ENCODE measurements around the gene ZNF804B. TPM values are rescaled to one million over a fixed set of nuclear protein-coding genes. Genes with fewer than 3 reads are reported as not detected.

ZNF804B gene
- total RNA-seq, 2 experiments from 2014 or later, result not detected

DNA sequence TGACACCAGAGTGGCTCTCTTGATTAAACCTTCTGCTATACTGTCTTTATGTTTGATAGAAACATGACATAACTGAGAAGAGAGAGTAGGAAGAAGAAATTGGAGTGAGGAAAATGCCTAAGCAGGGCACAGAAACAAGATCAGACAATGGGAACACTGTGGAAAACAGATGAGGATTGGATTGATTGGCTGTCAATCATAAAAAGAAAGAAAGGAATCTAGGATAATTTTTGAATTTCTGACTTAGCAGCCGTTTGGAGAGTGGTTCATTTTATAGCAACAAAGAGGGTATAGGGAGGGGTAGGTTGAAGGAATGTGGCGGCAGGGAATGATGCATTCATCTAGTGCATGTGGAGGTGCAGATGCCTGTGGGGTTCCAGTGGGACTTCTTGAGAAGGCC is 28.3 kb downstream of the ZNF804B start:
- Mint-ChIP-seq H3K4me3 (no peak overlapping the region), H3K9me3 (ENCODE audit: insufficient read depth) (no peaks in the 10 kb centered on the region), H3K27ac (no peak overlapping the region), H3K36me3 (ENCODE audit: low read depth) (no peaks in the 10 kb centered on the region), H3K4me1 (ENCODE audit: low read depth) (no peaks in the 10 kb centered on the region), H3K27me3 (ENCODE audit: low read depth) (no peaks in the 10 kb centered on the region)
- DNase-seq (no peak), ATAC-seq (no peak)
- CTCF ChIA-PET, result no interaction called here
- POLR2A ChIA-PET, result no interaction called here

DNA sequence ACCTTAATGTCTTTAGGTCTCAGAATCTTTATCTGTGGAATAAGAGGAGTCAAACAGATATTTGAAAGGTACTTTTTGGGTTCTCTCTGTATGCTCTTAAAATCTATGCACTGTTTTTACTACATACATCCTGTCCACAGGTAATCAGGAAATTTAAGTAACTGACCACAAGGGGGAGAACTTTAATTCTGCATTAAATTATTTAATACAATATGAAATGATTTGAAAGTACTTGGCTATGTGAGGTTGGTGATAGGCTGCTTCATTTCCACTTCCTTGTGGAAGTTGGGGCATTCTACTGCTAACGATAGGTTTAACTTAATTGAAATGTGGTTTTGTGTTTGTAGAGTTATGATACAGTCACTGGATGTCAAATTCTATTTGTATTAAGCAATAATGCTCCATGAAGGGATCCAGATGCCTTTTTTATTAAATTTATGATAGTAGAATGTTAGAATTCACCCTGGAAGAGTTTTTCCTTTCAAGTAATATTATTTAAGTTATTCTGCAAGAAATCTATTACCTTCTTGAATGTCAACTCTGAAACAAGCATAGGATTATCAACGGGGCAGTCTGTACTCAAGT is 30.1 kb downstream of the ZNF804B start:
- no peaks in the 10 kb centered on the region for H3K36me3 Mint-ChIP-seq (ENCODE audit: low read depth)
- POLR2A ChIA-PET, result no interaction called here
- no peaks in the 10 kb centered on the region for H3K9me3 Mint-ChIP-seq (ENCODE audit: insufficient read depth)
- CTCF ChIA-PET, result no interaction called here
- H3K4me3 Mint-ChIP-seq, result no peak overlapping the region
- H3K4me1 Mint-ChIP-seq (ENCODE audit: low read depth), result no peaks in the 10 kb centered on the region
- no peaks in the 10 kb centered on the region for H3K27me3 Mint-ChIP-seq (ENCODE audit: low read depth)
- no peak overlapping the region for H3K27ac Mint-ChIP-seq
- ATAC-seq (no peak), DNase-seq (no peak)

DNA sequence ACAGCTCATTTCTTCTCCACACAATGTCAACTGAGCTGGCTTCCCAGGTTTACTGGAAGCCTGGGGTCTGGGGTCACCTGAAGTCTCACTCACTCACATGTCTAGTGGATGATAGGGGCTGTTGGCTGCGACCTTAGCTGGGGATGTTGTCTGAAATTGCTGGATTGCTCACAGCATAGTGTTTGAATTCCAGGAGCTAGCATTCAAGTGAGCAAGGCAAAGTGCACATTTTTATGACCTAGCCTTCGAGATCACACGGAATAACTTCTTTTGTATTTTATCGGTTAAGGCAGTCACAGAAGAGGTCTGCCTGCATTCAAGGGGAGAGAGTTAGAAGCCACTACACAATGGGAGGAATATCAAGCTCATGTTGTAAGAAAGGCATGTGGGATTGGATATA is 32.4 kb downstream of the ZNF804B start:
- ATAC-seq (no peak), DNase-seq (no peak)
- no peaks in the 10 kb centered on the region for H3K9me3 Mint-ChIP-seq (ENCODE audit: insufficient read depth)
- no peak overlapping the region for H3K4me3 Mint-ChIP-seq
- no peaks in the 10 kb centered on the region for H3K36me3 Mint-ChIP-seq (ENCODE audit: low read depth)
- no peak overlapping the region for H3K27ac Mint-ChIP-seq
- no peaks in the 10 kb centered on the region for H3K4me1 Mint-ChIP-seq (ENCODE audit: low read depth)
- ChIA-PET CTCF (interaction anchor here (1.5 kb wide), 1 partner anchor 14 kb away, joined by 3 read pairs; no protein-coding TSS in a partner anchor), POLR2A (no interaction called here)
- no peaks in the 10 kb centered on the region for H3K27me3 Mint-ChIP-seq (ENCODE audit: low read depth)

DNA sequence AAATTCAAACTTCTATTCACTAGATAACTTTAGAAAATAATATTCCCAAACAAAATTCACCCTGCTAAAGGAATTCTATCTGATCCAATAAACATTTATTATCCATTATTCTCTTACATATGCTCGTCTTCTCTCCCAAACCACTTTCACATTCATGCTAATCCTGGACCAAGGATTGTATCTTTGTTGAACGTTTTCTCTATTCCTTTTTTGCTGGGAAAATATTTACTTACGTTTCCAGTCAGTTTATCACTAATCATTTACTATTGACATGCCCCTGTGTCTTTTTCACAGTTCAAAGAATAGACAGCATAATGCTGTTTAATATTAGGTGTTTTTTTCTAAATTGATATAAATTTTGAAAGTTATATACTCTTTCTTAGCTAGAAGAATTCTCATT is 32.9 kb downstream of the ZNF804B start:
- DNase-seq (no peak), ATAC-seq (no peak)
- H3K4me1 Mint-ChIP-seq (ENCODE audit: low read depth), result no peaks in the 10 kb centered on the region
- no peak overlapping the region for H3K4me3 Mint-ChIP-seq
- no peak overlapping the region for H3K27ac Mint-ChIP-seq
- no peaks in the 10 kb centered on the region for H3K9me3 Mint-ChIP-seq (ENCODE audit: insufficient read depth)
- no peaks in the 10 kb centered on the region for H3K27me3 Mint-ChIP-seq (ENCODE audit: low read depth)
- CTCF ChIA-PET, result no interaction called here
- no peaks in the 10 kb centered on the region for H3K36me3 Mint-ChIP-seq (ENCODE audit: low read depth)
- POLR2A ChIA-PET, result no interaction called here

DNA sequence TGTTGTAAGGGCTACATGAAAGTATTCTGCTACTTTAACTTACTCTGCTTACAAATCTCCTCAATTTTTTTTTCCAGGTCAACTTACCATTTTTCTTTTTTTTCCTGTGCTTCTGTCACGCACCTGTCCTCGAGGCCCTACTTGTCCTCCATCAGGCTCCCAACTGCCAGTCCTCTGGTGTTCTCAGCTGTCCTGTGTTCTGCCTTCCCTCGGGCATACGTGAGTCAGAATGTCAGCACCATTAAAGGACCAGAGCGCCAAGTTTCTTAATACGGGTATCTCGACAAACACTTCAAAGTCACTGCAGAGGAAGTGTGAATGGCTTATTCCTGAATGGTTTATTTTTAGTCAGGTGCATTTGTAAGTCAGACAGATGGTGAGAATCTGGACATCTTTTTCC is 36.1 kb downstream of the ZNF804B start, which contains the start of gene TEX47:
TEX47 (minus strand) TSS at position 185 of the 400 bp plus-strand sequence. CDS start 795 bp downstream, outside the sequence.
- no peaks in the 10 kb centered on the region for H3K27me3 Mint-ChIP-seq (ENCODE audit: low read depth)
- POLR2A ChIA-PET, result no interaction called here
- no peak within 1 kb of the TSS for H3K27ac Mint-ChIP-seq
- no peaks in the 10 kb centered on the region for H3K9me3 Mint-ChIP-seq (ENCODE audit: insufficient read depth)
- DNase-seq (no peak), ATAC-seq (no peak)
- no peaks in the 10 kb centered on the region for H3K4me1 Mint-ChIP-seq (ENCODE audit: low read depth)
- no peak within 1 kb of the TSS for H3K4me3 Mint-ChIP-seq
- CTCF ChIA-PET, result no interaction called here
- H3K36me3 Mint-ChIP-seq (ENCODE audit: low read depth), result no peaks in the 10 kb centered on the region

DNA sequence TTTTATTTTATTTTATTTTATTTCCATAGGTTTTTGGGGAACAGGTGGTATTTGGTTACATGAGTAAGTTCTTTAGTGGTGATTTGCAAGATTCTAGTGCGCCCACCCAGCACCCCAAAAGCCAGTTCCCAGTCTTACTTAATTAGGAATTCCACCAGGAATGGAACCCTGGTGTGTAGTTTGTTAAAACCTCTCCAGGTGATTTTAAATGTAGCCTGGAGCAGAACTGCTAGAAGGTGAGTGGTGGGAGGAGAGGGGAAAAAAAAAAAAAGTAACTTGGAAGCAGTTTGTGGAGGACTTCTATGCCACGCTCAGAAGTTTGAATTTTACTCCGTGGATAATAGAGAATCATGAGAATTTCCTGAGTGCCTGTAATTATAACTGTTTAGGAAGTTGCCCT is 41.5 kb downstream of the ZNF804B start:
- Mint-ChIP-seq H3K36me3 (ENCODE audit: low read depth) (no peaks in the 10 kb centered on the region), H3K4me3 (no peak overlapping the region), H3K27ac (no peak overlapping the region), H3K9me3 (ENCODE audit: insufficient read depth) (no peaks in the 10 kb centered on the region), H3K27me3 (ENCODE audit: low read depth) (no peaks in the 10 kb centered on the region), H3K4me1 (ENCODE audit: low read depth) (no peaks in the 10 kb centered on the region)
- ChIA-PET CTCF (interaction anchor here (1.1 kb wide), 1 partner anchor 9 kb away, joined by 3 read pairs; no protein-coding TSS in a partner anchor), POLR2A (no interaction called here)
- DNase-seq, result no peak
- no peak for ATAC-seq

DNA sequence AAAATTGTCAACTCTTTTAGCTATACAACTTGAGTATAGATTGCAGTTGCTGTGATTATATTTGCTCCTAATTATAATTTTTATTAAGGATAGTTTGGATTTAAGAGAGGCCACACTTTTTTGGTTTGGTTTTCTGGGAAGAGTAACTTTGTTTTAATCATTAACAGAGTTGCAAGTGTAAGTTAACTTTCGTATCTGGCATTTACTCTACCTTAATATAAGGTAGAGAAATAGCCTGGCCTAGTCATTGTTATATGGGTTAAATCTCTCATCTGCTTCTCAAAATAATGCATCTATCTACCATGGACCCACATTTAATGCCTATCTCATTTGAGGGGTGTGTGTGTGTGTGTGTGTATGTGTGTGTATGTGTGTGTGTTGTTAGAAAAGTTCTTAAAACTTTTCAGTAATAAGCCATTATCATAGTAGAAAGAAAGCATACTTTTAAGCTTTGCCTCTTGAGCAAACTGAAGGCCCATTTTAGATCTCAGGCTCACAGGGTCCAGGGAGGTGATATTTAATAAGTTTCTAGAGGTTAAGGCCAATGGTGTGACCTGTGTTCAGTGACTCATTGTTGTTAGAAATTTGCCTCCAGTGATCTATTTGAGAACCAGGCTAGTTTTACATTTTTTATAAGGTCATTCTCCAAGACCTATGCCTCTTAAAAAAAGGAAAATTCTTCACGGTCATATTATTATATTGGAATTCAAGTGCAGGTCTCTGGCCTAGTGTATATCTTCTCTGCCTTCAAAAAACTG is 47.0 kb downstream of the ZNF804B start:
- Mint-ChIP-seq H3K27me3 (ENCODE audit: low read depth) (no peaks in the 10 kb centered on the region), H3K4me3 (no peak overlapping the region), H3K27ac (no peak overlapping the region), H3K36me3 (ENCODE audit: low read depth) (no peaks in the 10 kb centered on the region), H3K4me1 (ENCODE audit: low read depth) (no peaks in the 10 kb centered on the region), H3K9me3 (ENCODE audit: insufficient read depth) (no peaks in the 10 kb centered on the region)
- ATAC-seq, result no peak
- ChIA-PET CTCF (interaction anchor here (0.8 kb wide), 1 partner anchor 15 kb away, joined by 3 read pairs; no protein-coding TSS in a partner anchor), POLR2A (no interaction called here)
- no peak for DNase-seq

DNA sequence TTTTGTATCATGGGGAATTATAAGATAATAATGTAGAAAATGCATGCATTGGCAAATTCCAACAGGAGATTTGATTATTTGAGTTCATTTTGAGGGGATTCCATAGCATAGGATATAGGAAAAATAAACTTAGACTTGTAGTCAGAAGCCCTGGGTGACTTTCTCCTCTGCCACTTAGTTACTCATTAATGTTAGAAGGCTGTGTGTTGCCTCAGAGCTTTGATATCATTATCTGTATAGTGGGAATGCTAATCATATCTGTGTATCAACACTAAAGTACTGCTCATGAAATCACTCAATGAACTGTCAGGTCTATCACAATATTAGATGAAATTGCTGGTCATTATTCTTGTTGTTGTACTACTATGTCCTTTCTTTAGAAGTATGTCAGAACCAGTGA is 59.1 kb downstream of the ZNF804B start:
- Mint-ChIP-seq H3K27me3 (ENCODE audit: low read depth) (no peaks in the 10 kb centered on the region), H3K4me3 (no peak overlapping the region), H3K4me1 (ENCODE audit: low read depth) (no peaks in the 10 kb centered on the region), H3K9me3 (ENCODE audit: insufficient read depth) (no peaks in the 10 kb centered on the region), H3K36me3 (ENCODE audit: low read depth) (no peaks in the 10 kb centered on the region), H3K27ac (no peak overlapping the region)
- ATAC-seq (no peak), DNase-seq (no peak)
- POLR2A ChIA-PET, result no interaction called here
- CTCF ChIA-PET, result no interaction called here

DNA sequence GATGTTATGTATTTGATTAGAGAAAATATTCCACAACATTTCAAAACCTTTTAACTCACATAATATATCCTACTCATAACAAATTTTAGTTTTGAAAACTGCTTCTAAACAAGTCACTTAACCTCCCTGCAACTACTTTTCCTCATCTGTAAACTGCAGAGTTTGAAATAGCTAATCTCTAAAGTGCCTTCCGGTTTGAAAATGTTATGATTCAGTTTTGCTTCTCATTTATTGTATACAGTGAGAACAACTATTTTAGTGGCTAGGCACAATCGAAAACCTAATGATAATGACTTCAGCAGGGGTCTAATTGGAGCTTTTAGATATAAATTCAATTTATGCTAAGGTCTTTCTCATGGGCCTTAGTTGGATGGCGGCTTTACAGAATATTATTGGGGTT is 66.7 kb downstream of the ZNF804B start:
- Mint-ChIP-seq H3K9me3 (ENCODE audit: insufficient read depth) (no peaks in the 10 kb centered on the region), H3K27ac (no peak overlapping the region), H3K36me3 (ENCODE audit: low read depth) (no peaks in the 10 kb centered on the region), H3K27me3 (ENCODE audit: low read depth) (no peaks in the 10 kb centered on the region), H3K4me3 (no peak overlapping the region), H3K4me1 (ENCODE audit: low read depth) (no peaks in the 10 kb centered on the region)
- no peak for DNase-seq
- no peak for ATAC-seq
- ChIA-PET CTCF (no interaction called here), POLR2A (no interaction called here)

DNA sequence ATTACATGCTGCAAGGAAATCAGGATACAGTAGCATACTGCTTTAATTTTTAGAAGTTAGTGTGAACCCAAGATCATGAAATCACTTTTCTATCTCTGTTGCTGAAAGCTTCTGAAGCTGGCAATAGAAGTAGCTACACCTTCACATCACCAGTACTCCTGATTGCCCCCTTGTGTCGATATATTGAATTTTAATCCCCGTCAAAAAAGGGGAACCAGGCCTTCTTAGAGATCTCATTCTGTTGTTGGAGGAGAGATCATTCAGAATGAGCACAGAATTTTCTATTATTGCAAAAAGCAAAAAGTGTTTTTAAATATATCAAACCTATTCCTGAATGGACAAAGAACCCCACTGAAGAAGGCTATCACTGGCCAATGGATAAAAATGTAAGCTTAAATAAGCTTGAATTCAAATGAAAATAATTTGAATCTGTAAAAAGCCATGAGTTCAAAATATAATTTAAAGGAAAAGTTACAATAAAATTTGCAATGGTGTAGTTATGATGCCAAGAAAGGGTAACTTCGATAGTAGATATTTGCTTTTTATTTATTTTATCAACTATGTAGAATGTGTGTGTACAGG is 75.7 kb downstream of the ZNF804B start:
- Mint-ChIP-seq H3K4me1 (ENCODE audit: low read depth) (no peaks in the 10 kb centered on the region), H3K27ac (no peak overlapping the region), H3K9me3 (ENCODE audit: insufficient read depth) (no peaks in the 10 kb centered on the region), H3K36me3 (ENCODE audit: low read depth) (no peaks in the 10 kb centered on the region), H3K27me3 (ENCODE audit: low read depth) (no peaks in the 10 kb centered on the region), H3K4me3 (no peak overlapping the region)
- DNase-seq (no peak), ATAC-seq (no peak)
- POLR2A ChIA-PET, result no interaction called here
- CTCF ChIA-PET, result interaction anchor here (0.6 to 1.3 kb wide), 4 partner anchors 45 to 592 kb away, joined by 3 to 5 read pairs (median 4); no protein-coding TSS in a partner anchor

DNA sequence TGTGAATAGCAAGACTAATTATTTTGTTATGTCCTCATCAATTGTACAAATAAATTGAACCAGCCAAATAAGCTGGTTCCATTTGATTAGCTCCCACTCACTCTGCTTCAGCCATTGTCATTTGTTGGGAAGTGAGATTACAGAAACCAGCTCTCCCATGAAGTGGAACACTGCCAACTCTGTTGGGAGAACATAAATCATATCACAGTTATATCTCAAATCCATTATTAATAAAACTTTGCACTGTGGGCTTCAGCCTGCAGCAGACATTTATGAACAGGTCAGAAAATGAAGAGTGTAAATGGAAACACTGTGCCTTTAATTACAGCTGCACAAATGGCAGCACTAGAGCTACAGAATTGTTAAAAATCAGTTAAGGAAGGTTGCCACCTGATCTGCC is 82.7 kb downstream of the ZNF804B start:
- no peaks in the 10 kb centered on the region for H3K9me3 Mint-ChIP-seq (ENCODE audit: insufficient read depth)
- no peaks in the 10 kb centered on the region for H3K4me1 Mint-ChIP-seq (ENCODE audit: low read depth)
- no peaks in the 10 kb centered on the region for H3K27me3 Mint-ChIP-seq (ENCODE audit: low read depth)
- CTCF ChIA-PET, result no interaction called here
- ATAC-seq (no peak), DNase-seq (no peak)
- no peaks in the 10 kb centered on the region for H3K36me3 Mint-ChIP-seq (ENCODE audit: low read depth)
- H3K4me3 Mint-ChIP-seq, result no peak overlapping the region
- POLR2A ChIA-PET, result no interaction called here
- H3K27ac Mint-ChIP-seq, result no peak overlapping the region

DNA sequence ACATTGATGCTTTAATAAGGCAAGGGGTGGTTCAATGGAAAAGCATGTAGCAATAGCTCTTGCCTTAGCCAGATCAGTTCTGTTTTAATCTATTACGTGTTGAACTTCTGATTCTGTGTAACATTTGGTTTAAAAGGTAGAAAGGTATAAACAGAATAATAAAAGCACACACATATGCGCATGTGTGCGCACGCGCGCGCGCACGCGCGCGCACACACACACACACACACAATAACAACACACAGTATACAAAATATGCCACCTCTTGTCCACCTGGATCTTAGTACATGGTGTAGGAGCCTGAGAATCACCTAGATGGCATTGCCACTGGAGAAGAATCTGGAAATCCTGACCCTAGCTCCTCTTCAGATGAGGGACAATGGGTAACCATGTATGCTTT is 85.6 kb downstream of the ZNF804B start:
- no peak for ATAC-seq
- Mint-ChIP-seq H3K9me3 (ENCODE audit: insufficient read depth) (no peaks in the 10 kb centered on the region), H3K4me3 (no peak overlapping the region), H3K27ac (no peak overlapping the region), H3K36me3 (ENCODE audit: low read depth) (no peaks in the 10 kb centered on the region), H3K4me1 (ENCODE audit: low read depth) (no peaks in the 10 kb centered on the region), H3K27me3 (ENCODE audit: low read depth) (no peaks in the 10 kb centered on the region)
- POLR2A ChIA-PET, result no interaction called here
- no peak for DNase-seq
- CTCF ChIA-PET, result no interaction called here

Data from activated CD8-positive, alpha-beta T cell treated with anti-CD3 and anti-CD28 coated beads, Interleukin-2, amount 10 ng/mL, durations not matched to agents 7 days and 5 days (primary cell).